Measurements from ENCODE around the gene SLC17A7.
"Not testable (repeated sequence)": the region's sequence is repeated elsewhere in the genome, so short reads cannot be mapped to it uniquely, and the experiment has no call there.

Gene SLC17A7

DNA sequence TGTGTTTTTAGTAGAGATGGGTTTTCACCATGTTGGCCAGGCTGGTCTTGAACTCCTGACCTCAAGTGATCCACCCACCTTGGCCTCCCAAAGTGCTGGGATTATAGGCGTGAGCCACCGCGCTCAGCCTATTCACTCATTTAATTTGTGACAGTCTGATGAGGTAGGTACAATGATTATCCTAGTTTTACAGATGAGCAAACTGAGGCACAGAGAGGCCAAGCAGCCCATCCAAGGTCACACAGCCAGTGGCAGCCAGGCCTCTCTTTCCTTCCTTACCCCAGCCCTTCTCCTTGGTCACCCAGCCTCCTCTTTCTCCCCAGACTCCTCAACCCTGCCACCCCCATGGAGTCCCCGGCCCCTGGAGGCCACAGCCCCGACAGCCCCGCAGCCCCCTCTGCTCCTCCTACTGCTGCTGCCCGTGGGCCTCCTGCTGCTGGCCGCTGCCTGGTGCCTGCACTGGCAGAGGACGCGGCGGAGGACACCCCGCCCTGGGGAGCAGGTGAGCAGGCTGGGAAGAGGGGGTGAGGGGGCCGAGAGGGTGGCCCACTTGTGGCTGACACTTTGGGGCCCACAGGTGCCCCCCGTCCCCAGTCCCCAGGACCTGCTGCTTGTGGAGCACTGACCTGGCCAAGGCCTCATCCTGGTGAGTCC, 38.8 kb upstream of the SLC17A7 start:
- no peaks in the 10 kb centered on the region for H3K4me1 ChIP-seq (ENCODE audit: insufficient read depth, low read length)
- no peak overlapping the region for H3K9ac ChIP-seq (ENCODE audit: low read depth, low read length)
- H3K27me3 ChIP-seq (ENCODE audit: insufficient read depth, low read length) = no peaks in the 10 kb centered on the region
- WGBS = 90% methylated on average over 14 of the region's 14 CpGs
- H3K9me3 ChIP-seq (ENCODE audit: insufficient read depth, low read depth, low read length) = no peaks in the 10 kb centered on the region
- H3K36me3 ChIP-seq (ENCODE audit: insufficient read depth, low read length) = no peaks in the 10 kb centered on the region
- no peak overlapping the region for H3K27ac ChIP-seq (ENCODE audit: low read depth, low read length)
- no peak overlapping the region for H3K4me3 ChIP-seq (ENCODE audit: low read length)

DNA sequence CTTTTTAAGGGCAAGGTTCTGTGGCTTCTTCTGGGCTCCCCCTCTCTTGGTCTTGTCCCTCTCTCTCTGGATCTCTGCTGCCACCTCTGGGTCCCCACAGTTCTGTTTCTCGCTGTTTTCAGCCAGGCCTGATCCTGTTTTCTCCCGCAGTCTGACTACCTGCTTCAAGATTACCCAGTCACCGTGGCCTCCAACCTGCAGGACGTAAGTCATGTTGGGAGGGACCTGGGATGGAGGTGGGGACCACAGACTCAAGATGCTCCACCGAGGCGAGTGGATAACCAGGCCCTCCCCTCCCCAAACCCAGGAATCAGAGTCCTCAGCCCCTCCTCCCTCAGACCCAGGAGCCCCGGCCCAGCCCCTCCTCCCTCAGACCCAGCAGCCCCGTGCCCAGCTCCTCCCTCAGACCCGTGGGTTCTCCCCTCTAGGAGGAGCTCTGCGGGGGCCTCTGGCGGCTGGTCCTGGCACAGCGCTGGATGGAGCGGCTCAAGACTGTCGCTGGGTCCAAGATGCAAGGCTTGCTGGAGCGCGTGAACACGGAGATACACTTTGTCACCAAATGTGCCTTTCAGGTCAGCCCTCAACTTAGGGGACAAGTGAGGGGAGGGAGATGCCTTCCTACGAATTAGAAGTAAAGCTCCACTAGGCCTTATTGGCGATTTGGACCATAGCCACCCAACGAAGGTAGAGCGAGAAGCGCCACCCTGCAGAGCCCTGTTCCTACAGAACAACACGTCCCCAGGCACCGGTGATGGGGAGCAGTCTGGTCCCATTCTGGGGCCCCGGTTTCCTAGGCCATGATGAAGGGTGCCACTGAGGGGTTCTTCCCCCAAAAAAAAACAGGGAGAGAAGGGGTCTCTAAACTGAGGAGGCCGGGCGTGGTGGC, 34.9 kb upstream of the SLC17A7 start:
- Histone ChIP-seq H3K36me3 (ENCODE audit: insufficient read depth, low read length) (0 out of 2 replicates have a peak, but pooled peaks cover 2% of the 10 kb centered on the region), H3K4me3 (ENCODE audit: low read length) (peak overlapping the region; percentile 30), H3K9me3 (ENCODE audit: insufficient read depth, low read depth, low read length) (no peaks in the 10 kb centered on the region), H3K4me1 (ENCODE audit: insufficient read depth, low read length) (no peaks in the 10 kb centered on the region), H3K27ac (ENCODE audit: low read depth, low read length) (no peak overlapping the region), H3K27me3 (ENCODE audit: insufficient read depth, low read length) (peaks cover 5% of the 10 kb centered on the region; the same call in 1 of the 2 replicates), H3K9ac (ENCODE audit: low read depth, low read length) (no peak overlapping the region)
- 33% methylated on average over 26 of the region's 27 CpGs for WGBS

DNA sequence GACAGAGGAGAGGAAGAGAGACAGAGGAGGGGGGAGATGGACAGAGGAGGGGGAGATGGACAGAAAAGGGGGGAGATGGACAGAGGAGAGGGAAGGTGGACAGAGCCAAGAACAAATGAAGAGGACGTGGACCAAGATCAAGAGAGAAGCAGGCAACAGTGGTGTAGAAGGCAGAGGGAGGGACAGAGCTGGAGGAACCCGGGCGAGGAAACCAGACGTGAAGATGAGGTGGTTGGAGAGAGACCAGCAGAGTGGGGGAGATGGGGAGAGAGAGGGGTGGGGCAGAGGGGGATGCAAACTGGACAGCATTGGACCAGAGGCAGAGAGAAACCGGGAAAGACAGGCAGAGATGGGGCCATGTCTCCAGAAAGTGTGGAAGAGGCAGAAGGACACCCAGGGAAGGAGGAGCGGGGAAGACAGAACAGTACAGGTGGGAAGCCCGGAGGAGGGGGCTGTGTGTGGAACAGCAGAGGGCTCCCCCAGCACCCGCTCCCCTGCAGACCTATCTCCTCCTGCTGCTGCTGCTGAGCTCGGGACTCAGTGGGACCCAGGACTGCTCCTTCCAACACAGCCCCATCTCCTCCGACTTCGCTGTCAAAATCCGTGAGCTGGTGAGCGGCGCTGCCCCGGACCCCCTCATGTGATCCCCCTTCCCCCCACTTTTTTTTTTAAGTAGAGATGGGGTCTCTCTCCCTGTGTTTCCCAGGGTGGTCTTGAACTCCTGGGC, 34.0 kb upstream of the SLC17A7 start:
- Histone ChIP-seq H3K27ac (ENCODE audit: low read depth, low read length) (no peak overlapping the region), H3K9me3 (ENCODE audit: insufficient read depth, low read depth, low read length) (no peaks in the 10 kb centered on the region)

DNA sequence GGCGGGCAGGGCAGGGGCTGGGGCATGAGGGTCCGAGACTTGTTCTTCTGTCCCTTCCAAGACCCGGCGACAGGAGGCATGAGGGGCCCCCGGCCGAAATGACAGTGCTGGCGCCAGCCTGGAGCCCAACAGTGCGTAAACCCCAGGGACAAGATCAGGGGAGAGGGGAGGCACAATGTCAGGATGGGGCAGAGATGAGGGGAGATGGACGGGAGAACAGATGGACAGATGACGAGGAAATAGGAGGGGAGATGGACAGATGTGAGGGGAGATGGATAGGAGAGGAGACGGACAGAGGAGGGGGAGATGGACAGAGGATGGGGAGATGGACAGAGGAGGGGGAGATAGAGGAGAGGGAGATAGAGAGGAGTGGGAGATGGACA, 33.2 kb upstream of the SLC17A7 start:
- 40% methylated on average over 11 of the region's 11 CpGs for WGBS
- H3K27ac ChIP-seq (ENCODE audit: low read depth, low read length) = no peak overlapping the region
- no peaks in the 10 kb centered on the region for H3K9me3 ChIP-seq (ENCODE audit: insufficient read depth, low read depth, low read length)
- peaks cover 7% of the 10 kb centered on the region; the same call in 1 of the 2 replicates for H3K36me3 ChIP-seq (ENCODE audit: insufficient read depth, low read length)
- no peak overlapping the region; the same call in 1 of the 2 replicates for H3K4me3 ChIP-seq (ENCODE audit: low read length)
- H3K9ac ChIP-seq (ENCODE audit: low read depth, low read length) = no peak overlapping the region
- peaks cover 5% of the 10 kb centered on the region; the same call in 1 of the 2 replicates for H3K27me3 ChIP-seq (ENCODE audit: insufficient read depth, low read length)
- no peaks in the 10 kb centered on the region for H3K4me1 ChIP-seq (ENCODE audit: insufficient read depth, low read length)

More for the DNA sequence above, 34.0 kb upstream of the SLC17A7 start:
- Histone ChIP-seq H3K4me3 (ENCODE audit: low read length) (no peak overlapping the region), H3K9ac (ENCODE audit: low read depth, low read length) (no peak overlapping the region), H3K27me3 (ENCODE audit: insufficient read depth, low read length) (peaks cover 5% of the 10 kb centered on the region; the same call in 1 of the 2 replicates), H3K36me3 (ENCODE audit: insufficient read depth, low read length) (0 out of 2 replicates have a peak, but pooled peaks cover 3% of the 10 kb centered on the region), H3K4me1 (ENCODE audit: insufficient read depth, low read length) (no peaks in the 10 kb centered on the region)
- WGBS = 82% methylated on average over 14 of the region's 15 CpGs

DNA sequence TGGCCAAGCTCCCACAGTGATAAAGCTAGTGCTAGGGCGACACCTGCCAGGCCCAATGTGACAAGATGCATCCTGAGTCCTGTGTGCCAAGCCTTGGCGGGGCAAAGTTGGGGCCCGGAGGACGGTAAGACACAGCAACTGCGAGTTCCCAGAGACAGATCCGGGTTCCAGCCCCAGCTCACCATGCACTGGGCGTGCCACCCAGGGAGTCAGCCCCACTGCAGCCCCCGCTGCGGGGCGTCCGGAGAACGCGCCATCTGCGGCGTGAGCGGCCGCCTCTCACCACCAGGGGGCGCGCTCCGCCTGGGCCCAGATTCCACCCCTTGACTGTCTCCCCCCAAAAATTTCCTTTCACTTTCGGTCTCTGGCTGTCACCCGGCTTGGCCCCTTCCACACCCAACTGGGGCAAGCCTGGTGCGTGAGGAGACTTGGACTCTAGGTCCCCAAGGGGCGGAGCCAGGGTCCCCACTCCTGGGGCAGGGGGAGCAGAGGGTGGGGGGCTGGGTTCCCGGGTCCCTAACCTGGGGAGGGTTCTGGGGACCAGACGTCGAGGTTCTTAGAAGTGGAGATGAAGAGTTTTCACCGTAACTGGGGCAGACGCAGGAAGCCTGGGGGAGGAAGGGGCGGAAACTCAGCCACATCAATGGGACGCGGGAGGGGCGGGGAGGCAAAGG, 32.7 kb upstream of the SLC17A7 start, which contains the start of gene FLT3LG:
FLT3LG (plus strand) TSS at position 348 of the 674 bp plus-strand sequence. CDS start 425 bp downstream, outside the sequence.
- H3K4me3 ChIP-seq (ENCODE audit: low read length) = peak within 1 kb of the TSS; percentile 44
- H3K4me1 ChIP-seq (ENCODE audit: insufficient read depth, low read length) = no peaks in the 10 kb centered on the region
- H3K9me3 ChIP-seq (ENCODE audit: insufficient read depth, low read depth, low read length) = no peaks in the 10 kb centered on the region
- H3K27ac ChIP-seq (ENCODE audit: low read depth, low read length) = no peak within 1 kb of the TSS
- 16% methylated on average over 33 of the region's 33 CpGs for WGBS
- H3K9ac ChIP-seq (ENCODE audit: low read depth, low read length) = no peak within 1 kb of the TSS
- peaks cover 5% of the 10 kb centered on the region; the same call in 1 of the 2 replicates for H3K27me3 ChIP-seq (ENCODE audit: insufficient read depth, low read length)
- peaks cover 7% of the 10 kb centered on the region; the same call in 1 of the 2 replicates for H3K36me3 ChIP-seq (ENCODE audit: insufficient read depth, low read length)

DNA sequence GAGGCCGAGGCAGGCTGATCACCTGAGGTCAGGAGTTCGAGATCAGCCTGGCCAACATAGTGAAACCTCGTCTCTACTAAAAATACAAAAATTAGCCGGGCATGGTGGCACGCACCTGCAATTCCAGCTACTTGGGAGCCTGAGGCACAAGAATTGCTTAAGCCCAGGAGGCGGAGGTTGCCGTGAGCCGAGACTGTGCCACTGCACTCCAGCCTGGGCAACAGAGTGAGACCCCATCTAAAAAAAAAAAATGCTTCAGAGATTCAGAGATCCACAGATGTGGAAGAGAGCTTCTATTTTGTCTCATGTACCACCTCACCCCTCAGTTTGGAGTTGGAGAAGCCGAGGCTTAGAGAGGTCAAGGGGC, 32.2 kb upstream of the SLC17A7 start:
- H3K4me3 ChIP-seq (ENCODE audit: low read length) = not testable (repeated sequence)

DNA sequence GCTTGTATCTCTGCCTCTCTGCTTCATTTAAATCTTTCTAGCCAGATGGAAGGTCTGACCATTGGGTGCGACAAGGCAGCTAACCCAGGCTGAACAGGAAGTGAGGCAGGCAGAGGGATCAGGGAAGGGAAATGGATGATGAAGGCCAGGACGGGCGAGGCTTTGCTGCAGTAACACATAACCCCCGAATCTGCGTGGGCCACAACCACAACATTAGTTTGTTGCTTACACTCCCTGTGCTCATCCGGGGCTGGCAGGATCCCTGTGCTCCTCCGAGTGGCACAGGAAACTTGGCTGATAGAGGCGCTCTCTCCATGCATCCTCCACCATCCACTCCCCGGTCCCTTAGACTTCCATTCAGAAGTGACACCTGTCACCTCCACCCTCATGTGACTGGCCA, 31.6 kb upstream of the SLC17A7 start:
- Histone ChIP-seq H3K9me3 (ENCODE audit: insufficient read depth, low read depth, low read length) (no peaks in the 10 kb centered on the region), H3K4me1 (ENCODE audit: insufficient read depth, low read length) (no peaks in the 10 kb centered on the region), H3K27me3 (ENCODE audit: insufficient read depth, low read length) (peaks cover 5% of the 10 kb centered on the region; the same call in 1 of the 2 replicates), H3K9ac (ENCODE audit: low read depth, low read length) (no peak overlapping the region), H3K36me3 (ENCODE audit: insufficient read depth, low read length) (peaks cover 7% of the 10 kb centered on the region; the same call in 1 of the 2 replicates), H3K27ac (ENCODE audit: low read depth, low read length) (no peak overlapping the region), H3K4me3 (ENCODE audit: low read length) (no peak overlapping the region)
- WGBS = 89% methylated on average over 9 of the region's 9 CpGs

More for the DNA sequence above, 32.2 kb upstream of the SLC17A7 start:
- not testable (repeated sequence) for H3K4me1 ChIP-seq (ENCODE audit: insufficient read depth, low read length); H3K9ac ChIP-seq (ENCODE audit: low read depth, low read length); H3K36me3 ChIP-seq (ENCODE audit: insufficient read depth, low read length); H3K9me3 ChIP-seq (ENCODE audit: insufficient read depth, low read depth, low read length); H3K27me3 ChIP-seq (ENCODE audit: insufficient read depth, low read length); H3K27ac ChIP-seq (ENCODE audit: low read depth, low read length)
- 90% methylated on average over 9 of the region's 9 CpGs for WGBS

DNA sequence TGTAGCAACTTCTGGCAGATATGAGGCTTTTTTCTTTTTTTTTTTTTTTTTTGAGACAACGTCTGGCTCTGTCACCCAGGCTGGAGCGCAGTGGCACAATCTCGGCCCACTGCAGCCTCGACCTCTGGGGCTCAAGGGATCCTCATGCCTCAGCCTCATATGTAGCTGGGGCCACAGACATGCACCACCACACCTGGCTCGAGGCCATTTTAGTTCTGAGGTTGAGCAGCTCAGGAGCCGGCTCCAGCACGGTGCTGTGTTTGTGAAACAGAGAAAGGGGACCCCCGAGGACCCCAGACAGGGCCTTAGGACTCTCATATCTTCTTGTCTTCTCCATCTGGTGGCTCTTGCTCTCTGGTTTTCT, 29.3 kb upstream of the SLC17A7 start:
- Histone ChIP-seq H3K36me3 (ENCODE audit: insufficient read depth, low read length) (peaks cover 11% of the 10 kb centered on the region), H3K27me3 (ENCODE audit: insufficient read depth, low read length) (peaks cover 5% of the 10 kb centered on the region; the same call in 1 of the 2 replicates), H3K4me1 (ENCODE audit: insufficient read depth, low read length) (no peaks in the 10 kb centered on the region), H3K9ac (ENCODE audit: low read depth, low read length) (no peak overlapping the region), H3K4me3 (ENCODE audit: low read length) (no peak overlapping the region), H3K9me3 (ENCODE audit: insufficient read depth, low read depth, low read length) (no peaks in the 10 kb centered on the region), H3K27ac (ENCODE audit: low read depth, low read length) (no peak overlapping the region)
- WGBS = 95% methylated on average over 8 of the region's 8 CpGs

DNA sequence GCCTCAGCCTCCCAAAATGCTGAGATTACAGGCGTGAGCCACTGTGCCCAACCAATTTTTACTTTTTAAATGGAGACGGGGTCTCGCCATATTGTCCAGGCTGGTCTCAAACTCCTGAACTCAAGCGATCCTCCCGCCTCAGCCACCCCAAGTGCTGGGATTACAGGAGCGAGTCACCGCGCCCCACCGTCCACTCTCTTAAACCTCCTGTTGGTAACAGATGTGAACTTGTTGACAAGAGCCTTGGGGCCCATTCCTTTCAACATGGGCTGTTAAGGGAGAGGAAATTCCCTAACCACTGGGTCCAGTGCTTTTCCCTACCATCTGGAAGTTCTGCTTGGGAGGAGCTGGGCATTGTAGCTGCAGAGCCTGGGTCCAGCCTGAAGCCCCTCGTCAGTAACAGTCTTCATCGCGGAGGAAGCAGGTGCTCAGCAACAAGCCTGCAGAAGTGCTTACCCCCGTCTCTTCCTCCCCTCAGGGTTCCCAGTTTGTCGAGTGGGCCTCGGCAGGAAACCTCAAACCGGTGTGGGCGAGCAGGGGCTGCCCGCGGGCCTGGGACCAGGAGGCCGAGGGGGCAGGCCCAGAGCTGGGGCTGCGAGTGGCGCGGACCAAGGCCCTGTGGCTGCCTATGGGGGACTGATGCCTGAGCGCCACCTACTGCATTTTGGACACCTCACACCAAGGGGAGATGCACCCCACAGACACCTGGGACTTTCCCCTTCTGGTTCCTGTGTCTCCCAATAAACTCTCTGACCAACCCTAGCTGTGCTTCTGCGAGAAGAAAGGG, 28.7 kb upstream of the SLC17A7 start:
- Histone ChIP-seq H3K9me3 (ENCODE audit: insufficient read depth, low read depth, low read length) (no peaks in the 10 kb centered on the region), H3K36me3 (ENCODE audit: insufficient read depth, low read length) (peaks cover 15% of the 10 kb centered on the region), H3K27me3 (ENCODE audit: insufficient read depth, low read length) (peaks cover 5% of the 10 kb centered on the region; the same call in 1 of the 2 replicates), H3K27ac (ENCODE audit: low read depth, low read length) (no peak overlapping the region), H3K4me3 (ENCODE audit: low read length) (no peak overlapping the region), H3K4me1 (ENCODE audit: insufficient read depth, low read length) (no peaks in the 10 kb centered on the region), H3K9ac (ENCODE audit: low read depth, low read length) (no peak overlapping the region)
- WGBS = 96% methylated on average over 25 of the region's 25 CpGs
